Endothelial cell of umbilical vein (primary cell): ENCODE measurements around the gene DCAF11. TPM values are rescaled to one million over a fixed set of nuclear protein-coding genes. Genes with fewer than 3 reads are reported as not detected.
A peak's percentile ranks its signal among the peaks of the same experiment; 100 is the strongest.

Source experiments
- BruUV-seq: library from RNA; stranded (reverse); fragments of 400-500 nt; replicated peaks from 2 replicates; lab custom pipeline; 2021; lab: Mats Ljungman, UMichigan
- CTCF ChIA-PET: fragments of 300-600, 350-600 bp; sonication (Branson Sonifier 250); formaldehyde crosslinking; loops from one replicate; lab custom pipeline; 2021; ENCODE audit warnings: antibody characterized with exemption, inconsistent platforms; lab: Charles Lee
- POLR2A ChIA-PET: fragments of 300-600, 350-600 bp; sonication (Branson Sonifier 250); formaldehyde crosslinking; loops from one replicate; lab custom pipeline; 2021; ENCODE audit warnings: antibody characterized with exemption, inconsistent platforms; lab: Charles Lee
- DNase-seq: peaks from one replicate; pipeline ENCODE4 v3.0.0-alpha.2; 2011; ENCODE audit warnings: low read depth, low spot score
- FAIRE-seq: peaks from 2 replicates; lab custom pipeline; 2011; peaks lifted over from hg19 to GRCh38; lab: Jason Lieb, UNC
- H2AFZ ChIP-seq: 2 replicates; pipeline ENCODE4 v1.6.0; 2012; ENCODE audit warnings: low read depth, low read length, control low read depth, inconsistent platforms
- H3K27ac ChIP-seq: 2 replicates; pipeline ENCODE4 v1.5.1; 2011; ENCODE audit warnings: low read depth, mild to moderate bottlenecking, control low read depth, low read length, moderate library complexity; ENCODE audit not compliant: insufficient read depth
- H3K27me3 ChIP-seq, 2 experiments: 2 replicates each; pipeline versions ENCODE4 v1.6.0 to v1.6.1; 2011; ENCODE audit warnings: low read length in 2 of 2, mixed read lengths in 1 of 2; ENCODE audit not compliant: control insufficient read depth in 2 of 2, insufficient read depth in 2 of 2
- H3K36me3 ChIP-seq, 2 experiments: 2 replicates in 1 of 2; 3 replicates in 1 of 2; pipeline ENCODE4 v1.5.1; 2011; ENCODE audit warnings: low read length in 2 of 2, mild to moderate bottlenecking in 1 of 2, moderate library complexity in 1 of 2; ENCODE audit not compliant: control insufficient read depth in 2 of 2, insufficient read depth in 2 of 2; ENCODE audit errors: extremely low read depth in 1 of 2
- H3K4me1 ChIP-seq: 3 replicates; pipeline ENCODE4 v1.5.1; 2011; ENCODE audit warnings: mild to moderate bottlenecking, low read length; ENCODE audit not compliant: control insufficient read depth, insufficient read depth; ENCODE audit errors: extremely low read depth
- H3K4me2 ChIP-seq: 2 replicates; pipeline ENCODE4 v1.6.1; 2011; ENCODE audit warnings: low read length, control low read depth, mixed read lengths; ENCODE audit not compliant: insufficient read depth
- H3K4me3 ChIP-seq, 3 experiments: fragments of 200-600 bp in 1 of 3; sonication (generic), shearing (Covaris generic) in 1 of 3; replicated peaks in 1 of 3; 2 replicates each; pipeline ENCODE4 v1.5.1; 2011 to 2016; ENCODE audit warnings: control low read depth in 3 of 3, low read length in 3 of 3, mild to moderate bottlenecking in 2 of 3, inconsistent platforms in 1 of 3, low read depth in 1 of 3, moderate library complexity in 1 of 3; ENCODE audit not compliant: insufficient read depth in 1 of 3
- H3K79me2 ChIP-seq: 2 replicates; pipeline ENCODE4 v1.6.0; 2012; ENCODE audit warnings: low read length, inconsistent platforms; ENCODE audit not compliant: control insufficient read depth, insufficient read depth
- H3K9ac ChIP-seq: replicated peaks from 2 replicates; pipeline ENCODE3; 2011; ENCODE audit warnings: low read length, control low read depth; ENCODE audit not compliant: insufficient read depth; ENCODE audit errors: extremely low read depth
- H3K9me1 ChIP-seq: replicated peaks from 3 replicates; pipeline ENCODE4 v1.6.0; 2011; ENCODE audit warnings: mild to moderate bottlenecking, low read length; ENCODE audit not compliant: control insufficient read depth, insufficient read depth; ENCODE audit errors: extremely low read depth
- H3K9me3 ChIP-seq: replicated peaks from 2 replicates; pipeline ENCODE4 v1.5.1; 2012; ENCODE audit warnings: low read length, inconsistent platforms; ENCODE audit not compliant: control insufficient read depth, insufficient read depth
- H4K20me1 ChIP-seq: replicated peaks from 2 replicates; pipeline ENCODE3; 2011; ENCODE audit warnings: mild to moderate bottlenecking, low read length; ENCODE audit not compliant: control insufficient read depth, insufficient read depth; ENCODE audit errors: extremely low read depth
- JUN ChIP-seq: IDR thresholded peaks from 2 replicates; pipeline ENCODE4 v1.6.1; 2011; ENCODE audit warnings: borderline replicate concordance, low read depth; ENCODE audit not compliant: insufficient read length, insufficient read depth
- POLR2AphosphoS5 ChIP-seq: IDR thresholded peaks from 2 replicates; pipeline ENCODE4 v1.6.1; 2012; ENCODE audit warnings: low read depth, mild to moderate bottlenecking, control low read depth, low read length, moderate library complexity; ENCODE audit not compliant: insufficient read depth
- dilution Hi-C: fragments of 300-500 bp; cut with MboI; formaldehyde crosslinking; loops from one replicate; pipeline ENCODE4 v1.15.0; 2019; ENCODE audit warnings: low sequenced_read_pairs; ENCODE audit not compliant: extremely low pct_ligation_motif_present
- intact Hi-C: fragments of 100-400 bp; cut with micrococcal nuclease; formaldehyde crosslinking; loops from one replicate; pipeline ENCODE4 v1.10.0; 2022
- polyA plus RNA-seq, 4 experiments: library from polyadenylated mRNA; depleted of rRNA in 3 of 4; stranded (reverse) in 3 of 4; unstranded in 1 of 4; fragments of >200 nt; gene quantifications; 2 replicates each; pipeline versions ENCODE4 v1.2.1 to v1.2.3, GENCODE V29; 2011 to 2012; ENCODE audit warnings: missing spikeins in 1 of 4
- total RNA-seq: library from RNA; stranded (reverse); gene quantifications from 2 replicates; pipeline ENCODE4 v1.2.3, GENCODE V29; 2021
- TF ChIP-seq, protein P1 (sequence below): IDR thresholded peaks from 2 replicates; pipeline ENCODE4 v1.6.1; 2011; ENCODE audit not compliant: insufficient read depth, insufficient read length

Gene DCAF11
- total and polyA plus RNA-seq, 2 donors (not counting 3 experiments of a cell fraction or from before 2014, with no cell fraction given), result 37.3 to 38.5 TPM

DNA sequence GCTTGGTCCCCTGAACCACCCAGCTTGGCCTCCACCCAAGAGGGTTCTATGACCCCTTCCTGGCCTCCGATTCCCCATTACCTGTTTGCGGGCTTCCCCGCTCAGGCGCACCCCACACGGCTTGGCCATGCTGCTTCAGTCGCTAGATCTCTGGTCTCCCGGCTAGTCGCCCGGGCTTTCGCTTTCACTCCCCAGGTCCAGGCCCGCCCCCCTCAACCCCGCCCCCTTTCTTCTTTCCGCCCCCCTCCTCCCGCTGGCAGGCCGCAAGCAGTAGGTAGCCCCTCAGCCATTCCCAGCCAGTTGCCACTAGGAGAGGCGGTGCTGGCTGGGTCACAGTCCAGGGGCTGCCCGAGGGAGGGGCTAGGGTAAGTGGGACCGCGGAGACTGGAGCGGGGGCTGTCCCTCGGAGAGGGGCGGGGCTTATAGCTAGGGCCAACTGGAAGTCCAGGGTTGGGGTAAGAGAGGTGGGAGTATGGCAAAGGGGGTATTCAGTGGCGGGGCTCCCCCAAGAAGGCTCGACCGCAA, 31.9 kb downstream of the DCAF11 start, which contains the start of gene PSME2:
PSME2 (minus strand) TSS at position 158 of the 525 bp plus-strand sequence; CDS start at position 129, 29 bp downstream.
- DNase-seq (peak; percentile 99), FAIRE-seq (no peak)
- intact Hi-C loops, result loop anchor here (1.0 to 5.0 kb wide), 5 partner anchors 32 to 286 kb away; partner anchors contain the start of genes DCAF11, DHRS1, IPO4 and NFATC4
- TF ChIP-seq, protein P1, sequence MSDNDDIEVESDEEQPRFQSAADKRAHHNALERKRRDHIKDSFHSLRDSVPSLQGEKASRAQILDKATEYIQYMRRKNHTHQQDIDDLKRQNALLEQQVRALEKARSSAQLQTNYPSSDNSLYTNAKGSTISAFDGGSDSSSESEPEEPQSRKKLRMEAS, result peak; percentile 1
- no peak for TF ChIP-seq JUN
- TF ChIP-seq POLR2AphosphoS5, result peak; percentile 59
- Histone ChIP-seq H4K20me1 (no peaks in the 10 kb centered on the region), H3K4me2 (peak within 1 kb of the TSS; percentile 95), H3K4me1 (peaks cover 19% of the 10 kb centered on the region), H3K36me3 (peaks cover 0 to 21% of the 10 kb centered on the region in 2 experiments), H3K27ac (peak within 1 kb of the TSS; percentile 52), H3K9me3 (no peaks in the 10 kb centered on the region), H3K9me1 (no peaks in the 10 kb centered on the region), H3K4me3 (peak within 1 kb of the TSS; percentile 59 to 86 (median 79)), H3K79me2 (peaks cover 25% of the 10 kb centered on the region), H3K9ac (peak within 1 kb of the TSS; percentile 72), H3K27me3 (no peaks in the 10 kb centered on the region), H2AFZ (peak within 1 kb of the TSS; percentile 91)
- POLR2A ChIA-PET, result interaction anchor here (0.5 to 2.0 kb wide), 9 partner anchors 9 to 245 kb away, joined by 3 to 13 read pairs (median 5); partner anchors contain the start of genes CHMP4A, DCAF11, IRF9 and NRL
- no TSS peak for BruUV-seq
- dilution Hi-C loops, result no loop called here
- CTCF ChIA-PET, result interaction anchor here (0.7 to 7.8 kb wide), 12 partner anchors 10 to 187 kb away, joined by 3 to 63 read pairs (median 4); partner anchors contain the start of genes CIDEB, IRF9, PSME1 and TINF2
